H1 (cell line): ENCODE measurements around the gene KRT72. TPM values are rescaled to one million over a fixed set of nuclear protein-coding genes. Genes with fewer than 3 reads are reported as not detected.

ENCODE experiments used
- CTCF ChIA-PET: fragments of 300-600 bp; sonication (Branson Sonifier 250); formaldehyde crosslinking; loops from one replicate; lab custom pipeline; 2021; ENCODE audit not compliant: partially characterized antibody; lab: Charles Lee
- POLR2A ChIA-PET: fragments of 300-600 bp; sonication (Branson Sonifier 250); formaldehyde crosslinking; loops from one replicate; lab custom pipeline; 2021; ENCODE audit warnings: inconsistent platforms; ENCODE audit not compliant: partially characterized antibody; lab: Charles Lee
- DNase-seq, 2 experiments: peaks; one replicate each; pipeline versions ENCODE4 v3.0.0 to v3.0.0-alpha.2; 2010 to 2022; ENCODE audit warnings: low spot score in 2 of 2, low read depth in 1 of 2, mixed read lengths in 1 of 2
- FAIRE-seq: peaks from 2 replicates; lab custom pipeline; 2011; peaks lifted over from hg19 to GRCh38; lab: Jason Lieb, UNC
- H2AFZ ChIP-seq: 2 replicates; pipeline ENCODE4 v1.8.1; 2012; ENCODE audit warnings: low read length, inconsistent platforms
- H2AK5ac ChIP-seq: 2 replicates; pipeline ENCODE4 v1.6.1; 2013; ENCODE audit warnings: low read depth, low read length
- H2BK120ac ChIP-seq: replicated peaks from 2 replicates; pipeline ENCODE3; 2013; ENCODE audit warnings: low read depth, low read length, inconsistent platforms
- H2BK12ac ChIP-seq: 2 replicates; pipeline ENCODE4 v1.6.1; 2013; ENCODE audit warnings: low read depth, low read length
- H2BK15ac ChIP-seq: 2 replicates; pipeline ENCODE4 v1.6.1; 2013; ENCODE audit warnings: low read length
- H2BK20ac ChIP-seq: 2 replicates; pipeline ENCODE4 v1.6.1; 2013; ENCODE audit warnings: low read length
- H2BK5ac ChIP-seq: 2 replicates; pipeline ENCODE4 v1.6.1; 2013; ENCODE audit warnings: low read depth, low read length
- H3K14ac ChIP-seq: 2 replicates; pipeline ENCODE4 v1.6.1; 2013; ENCODE audit warnings: inconsistent platforms; ENCODE audit not compliant: insufficient read length
- H3K18ac ChIP-seq: 2 replicates; pipeline ENCODE4 v1.6.1; 2013; ENCODE audit warnings: low read length; ENCODE audit errors: extremely low read depth
- H3K23ac ChIP-seq: 2 replicates; pipeline ENCODE4 v1.6.1; 2013; ENCODE audit warnings: inconsistent platforms; ENCODE audit not compliant: insufficient read length
- H3K23me2 ChIP-seq: 2 replicates; pipeline ENCODE4 v1.6.1; 2013; ENCODE audit warnings: low read depth, low read length
- H3K27ac ChIP-seq: 2 replicates; pipeline ENCODE4 v1.6.1; 2011; ENCODE audit warnings: low read depth, low read length, inconsistent platforms
- H3K27me3 ChIP-seq, 4 experiments: replicated peaks in 1 of 4; 1 replicate in 1 of 4; 2 replicates in 3 of 4; pipeline versions ENCODE4 v1.6.1 to v1.8.1; 2011 to 2013; ENCODE audit warnings: low read length in 3 of 4, mild to moderate bottlenecking in 3 of 4, inconsistent platforms in 2 of 4, mixed read lengths in 2 of 4, moderate library complexity in 1 of 4; ENCODE audit not compliant: control insufficient read depth in 3 of 4, insufficient read depth in 3 of 4; ENCODE audit errors: extremely low read depth in 1 of 4
- H3K36me3 ChIP-seq, 4 experiments: 2 replicates each; pipeline versions ENCODE4 v1.6.1 to v1.8.1; 2011 to 2013; ENCODE audit warnings: mild to moderate bottlenecking in 4 of 4, low read length in 3 of 4, moderate library complexity in 2 of 4, control low read depth in 1 of 4, inconsistent platforms in 1 of 4; ENCODE audit not compliant: insufficient read depth in 4 of 4, control insufficient read depth in 2 of 4
- H3K4ac ChIP-seq: replicated peaks from 2 replicates; pipeline ENCODE3; 2013; ENCODE audit warnings: low read length, low read depth, mixed read lengths, inconsistent platforms; ENCODE audit not compliant: insufficient read length
- H3K4me1 ChIP-seq, 4 experiments: replicated peaks in 1 of 4; 1 replicate in 1 of 4; 2 replicates in 3 of 4; pipeline versions ENCODE4 v1.6.1 to v1.8.1; 2011 to 2013; ENCODE audit warnings: low read length in 3 of 4, inconsistent platforms in 2 of 4, mixed read lengths in 1 of 4; ENCODE audit not compliant: insufficient read depth in 4 of 4, control insufficient read depth in 3 of 4
- H3K4me2 ChIP-seq, 2 experiments: 2 replicates each; pipeline versions ENCODE4 v1.6.1 to v1.8.1; 2011 to 2013; ENCODE audit warnings: low read depth in 2 of 2, low read length in 2 of 2, control low read depth in 1 of 2, inconsistent platforms in 1 of 2, mild to moderate bottlenecking in 1 of 2; ENCODE audit not compliant: insufficient read depth in 1 of 2
- H3K4me3 ChIP-seq, 4 experiments: fragments of 200-600, 300-600 bp in 1 of 4; sonication (generic), shearing (Covaris generic), sonication (Bioruptor Twin) in 1 of 4; 2 replicates each; pipeline versions ENCODE4 v1.5.1 to v1.8.1; 2011 to 2016; ENCODE audit warnings: low read length in 4 of 4, low read depth in 3 of 4, control low read depth in 2 of 4, inconsistent platforms in 2 of 4, mild to moderate bottlenecking in 2 of 4, mixed read lengths in 1 of 4, moderate library complexity in 1 of 4; ENCODE audit not compliant: insufficient read depth in 2 of 4; ENCODE audit errors: extremely low read depth in 1 of 4
- H3K56ac ChIP-seq: replicated peaks from 2 replicates; pipeline ENCODE3; 2013; ENCODE audit warnings: low read depth, mild to moderate bottlenecking, mixed read lengths, low read length, inconsistent platforms; ENCODE audit not compliant: insufficient read length
- H3K79me1 ChIP-seq: 2 replicates; pipeline ENCODE4 v1.6.1; 2013; ENCODE audit warnings: low read depth, low read length, control low read depth
- H3K79me2 ChIP-seq, 2 experiments: 2 replicates each; pipeline versions ENCODE4 v1.6.1 to v1.8.1; 2012 to 2013; ENCODE audit warnings: low read length in 2 of 2, mild to moderate bottlenecking in 2 of 2, inconsistent platforms in 1 of 2; ENCODE audit not compliant: insufficient read depth in 2 of 2, control insufficient read depth in 1 of 2
- H3K9ac ChIP-seq, 4 experiments: replicated peaks in 1 of 4; 1 replicate in 1 of 4; 2 replicates in 3 of 4; pipeline versions ENCODE4 v1.6.1 to v1.8.1; 2011 to 2013; ENCODE audit warnings: low read depth in 3 of 4, low read length in 3 of 4, control low read depth in 2 of 4, mild to moderate bottlenecking in 2 of 4, moderate library complexity in 2 of 4, inconsistent platforms in 1 of 4; ENCODE audit errors: extremely low read depth in 1 of 4
- H3K9me3 ChIP-seq, 2 experiments: 2 replicates each; pipeline versions ENCODE4 v1.6.1 to v1.8.1; 2012 to 2013; ENCODE audit warnings: mild to moderate bottlenecking in 2 of 2, moderate library complexity in 2 of 2, control low read depth in 1 of 2, inconsistent platforms in 1 of 2, low read depth in 1 of 2, low read length in 1 of 2, mixed read lengths in 1 of 2; ENCODE audit not compliant: insufficient read depth in 2 of 2
- H4K20me1 ChIP-seq, 2 experiments: replicated peaks in 1 of 2; 2 replicates each; pipeline versions ENCODE3 to v1.8.1; 2011 to 2013; ENCODE audit warnings: inconsistent platforms in 2 of 2, low read length in 2 of 2, mild to moderate bottlenecking in 1 of 2; ENCODE audit not compliant: insufficient read depth in 2 of 2, control insufficient read depth in 1 of 2
- H4K5ac ChIP-seq: 2 replicates; pipeline ENCODE4 v1.6.1; 2013; ENCODE audit warnings: low read length, low read depth, mixed read lengths, inconsistent platforms; ENCODE audit not compliant: insufficient read length
- H4K8ac ChIP-seq: 2 replicates; pipeline ENCODE4 v1.8.0; 2013; ENCODE audit warnings: mild to moderate bottlenecking, moderate library complexity, low read length, inconsistent platforms; ENCODE audit not compliant: insufficient read depth; ENCODE audit errors: extremely low read depth
- H4K91ac ChIP-seq: replicated peaks from 2 replicates; pipeline ENCODE3; 2013; ENCODE audit warnings: low read length, mixed read lengths, inconsistent platforms; ENCODE audit not compliant: insufficient read length
- GABPA ChIP-seq: IDR thresholded peaks from 2 replicates; pipeline ENCODE4 v1.6.1; 2011; ENCODE audit warnings: mild to moderate bottlenecking, low read length, moderate library complexity, borderline replicate concordance; ENCODE audit not compliant: insufficient read depth
- JUN ChIP-seq: IDR thresholded peaks from 2 replicates; pipeline ENCODE4 v1.6.1; 2011; ENCODE audit warnings: low read depth, mild to moderate bottlenecking, improper control_type of control experiment, low read length
- JUND ChIP-seq: IDR thresholded peaks from 2 replicates; pipeline ENCODE4 v1.6.1; 2011; ENCODE audit warnings: mild to moderate bottlenecking, improper control_type of control experiment, low read length
- TAF7 ChIP-seq: optimal IDR thresholded peaks from 2 replicates; pipeline ENCODE3; 2011; ENCODE audit warnings: low read depth, mild to moderate bottlenecking, inconsistent platforms, low read length, moderate library complexity, borderline replicate concordance
- ZNF274 ChIP-seq: IDR thresholded peaks from 2 replicates; pipeline ENCODE4 v1.7.0; 2012; ENCODE audit warnings: low read length, borderline replicate concordance; ENCODE audit errors: extremely low read depth
- WGBS, 2 experiments: shearing (Covaris generic) in 1 of 2; methylation state at CpG; one replicate each; pipeline versions ENCODE4 v1.1.6 to v1.1.7; 2013 to 2015; ENCODE audit warnings: low lambda C conversion rate in 2 of 2, mixed read lengths in 2 of 2, inconsistent platforms in 1 of 2, low coverage in 1 of 2, missing lambda C conversion rate in 1 of 2; ENCODE audit not compliant: insufficient replicate concordance in 2 of 2, insufficient coverage in 1 of 2, insufficient read length in 1 of 2; ENCODE audit errors: extremely low coverage in 1 of 2, missing lambda C conversion rate in 1 of 2; 5-methylcytosine and 5-hydroxymethylcytosine counted together
- polyA plus RNA-seq, 7 experiments: library from polyadenylated mRNA; depleted of rRNA in 3 of 7; stranded (reverse) in 5 of 7; unstranded in 2 of 7; fragments of >200 nt in 5 of 7; fragments of 200-250 nt in 2 of 7; gene quantifications; 1 replicate in 5 of 7; 2 replicates in 1 of 7; 4 replicates in 1 of 7; pipeline versions ENCODE4 v1.2.1 to v1.2.3, GENCODE V29; 2011 to 2013; ENCODE audit warnings: missing spikeins in 2 of 7, mixed read lengths in 2 of 7
- total RNA-seq: library from RNA; stranded (reverse); fragmentation: NEBNext Ultra II Directional; extraction: Animal tissue kit (Norgen Biotek cat#: 25700); gene quantifications from 2 replicates; pipeline ENCODE4 v1.2.1, GENCODE V29; 2021

KRT72 gene
- total and polyA plus RNA-seq, 2 of the 8 experiments (the other 6 are each of a cell fraction or from before 2014, with no cell fraction given), result not detected

DNA sequence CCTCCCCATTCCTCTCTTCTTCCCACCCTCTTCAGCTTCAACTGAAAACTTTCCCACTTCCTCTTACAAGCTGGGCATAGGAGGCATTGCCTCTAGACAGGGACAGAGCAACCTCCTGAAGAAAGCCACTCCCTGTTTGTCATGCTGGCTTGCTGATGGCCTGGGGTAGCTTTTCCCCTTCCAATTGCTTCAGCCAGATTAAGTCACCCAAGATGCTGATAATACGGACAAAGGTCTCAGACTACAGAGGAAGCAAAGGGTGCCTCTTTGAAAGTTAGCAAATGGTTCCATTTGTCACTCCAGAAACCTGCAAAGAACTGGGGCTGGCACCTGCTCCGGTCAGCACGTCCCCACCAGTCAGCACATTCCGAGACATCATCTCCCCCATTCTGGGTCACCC, 44.7 kb upstream of the KRT72 start:
- H4K5ac ChIP-seq, result no peak overlapping the region
- no peak overlapping the region for H3K9ac ChIP-seq
- no peaks in the 10 kb centered on the region for H3K9me3 ChIP-seq
- H3K4me2 ChIP-seq, result no peak overlapping the region
- H2BK120ac ChIP-seq, result no peak overlapping the region
- POLR2A ChIA-PET, result no interaction called here
- no peak overlapping the region for H3K18ac ChIP-seq
- no peaks in the 10 kb centered on the region for H3K4me1 ChIP-seq
- FAIRE-seq (no peak), DNase-seq (peak in 1 of 2 experiments; percentile 13)
- CTCF ChIA-PET, result interaction anchor here (0.6 to 2.1 kb wide), 6 partner anchors 11 to 273 kb away, joined by 3 to 6 read pairs (median 4); no protein-coding TSS in a partner anchor
- H4K20me1 ChIP-seq, result no peaks in the 10 kb centered on the region
- H3K23ac ChIP-seq, result no peak overlapping the region
- no peak overlapping the region for H4K8ac ChIP-seq
- H2AFZ ChIP-seq, result no peak overlapping the region
- no peak overlapping the region for H3K27ac ChIP-seq
- no peak overlapping the region for H2BK15ac ChIP-seq
- H3K4ac ChIP-seq, result no peak overlapping the region
- H2BK5ac ChIP-seq, result no peak overlapping the region
- H3K79me2 ChIP-seq, result no peaks in the 10 kb centered on the region
- H3K56ac ChIP-seq, result no peak overlapping the region
- no peak overlapping the region for H3K14ac ChIP-seq
- no peak overlapping the region for H2AK5ac ChIP-seq
- H2BK20ac ChIP-seq, result no peak overlapping the region
- H3K4me3 ChIP-seq, result no peak overlapping the region
- peaks cover 0 to 5% (median 0%) of the 10 kb centered on the region in 4 experiments; a peak in 1 of 7 replicates for H3K27me3 ChIP-seq
- 90% methylated on average over 4 of the region's 4 CpGs; no CpG with 5 or more reads in 1 of the 2 experiments for WGBS, 2 experiments
- no peaks in the 10 kb centered on the region for H3K36me3 ChIP-seq
- H3K23me2 ChIP-seq, result no peaks in the 10 kb centered on the region
- H2BK12ac ChIP-seq, result no peak overlapping the region
- no peaks in the 10 kb centered on the region for H3K79me1 ChIP-seq
- H4K91ac ChIP-seq, result no peak overlapping the region
- TF ChIP-seq GABPA (no peak), JUND (no peak), TAF7 (no peak), ZNF274 (no peak), JUN (no peak)
